Stimulated activated CD4-positive, alpha-beta T cell treated with anti-CD3 and anti-CD28 coated beads, TNF-alpha, amount 100 ng/mL, for 4 hours (primary cell): ENCODE measurements around the gene PERCC1.
"Not testable (repeated sequence)": the region's sequence is repeated elsewhere in the genome, so short reads cannot be mapped to it uniquely, and the experiment has no call there.

ENCODE experiments used
- DNase-seq, 3 experiments: peaks; one replicate each; pipeline ENCODE4 v3.0.0-alpha.2; 2020; ENCODE audit warnings: low read depth in 3 of 3

The PERCC1 gene

DNA sequence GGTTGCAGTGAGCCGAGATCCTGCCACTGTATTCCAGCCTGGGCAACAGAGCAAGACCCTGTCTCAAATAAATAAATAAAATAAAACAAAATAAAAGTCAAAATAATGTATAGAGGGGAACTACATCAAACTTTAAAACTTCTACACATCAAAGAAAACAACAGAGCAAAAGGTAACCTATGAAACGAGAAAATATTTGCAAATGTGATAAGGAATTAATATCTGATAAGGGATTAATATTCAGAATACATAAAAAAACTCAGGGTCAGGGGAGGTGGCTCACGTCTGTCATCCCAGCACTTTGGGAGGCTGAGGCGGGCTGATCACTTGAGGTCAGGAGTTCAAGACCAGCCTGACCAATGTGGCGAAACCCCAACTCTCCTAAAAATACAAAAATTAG is 38.3 kb downstream of the PERCC1 start:
- DNase-seq = not testable (repeated sequence)

DNA sequence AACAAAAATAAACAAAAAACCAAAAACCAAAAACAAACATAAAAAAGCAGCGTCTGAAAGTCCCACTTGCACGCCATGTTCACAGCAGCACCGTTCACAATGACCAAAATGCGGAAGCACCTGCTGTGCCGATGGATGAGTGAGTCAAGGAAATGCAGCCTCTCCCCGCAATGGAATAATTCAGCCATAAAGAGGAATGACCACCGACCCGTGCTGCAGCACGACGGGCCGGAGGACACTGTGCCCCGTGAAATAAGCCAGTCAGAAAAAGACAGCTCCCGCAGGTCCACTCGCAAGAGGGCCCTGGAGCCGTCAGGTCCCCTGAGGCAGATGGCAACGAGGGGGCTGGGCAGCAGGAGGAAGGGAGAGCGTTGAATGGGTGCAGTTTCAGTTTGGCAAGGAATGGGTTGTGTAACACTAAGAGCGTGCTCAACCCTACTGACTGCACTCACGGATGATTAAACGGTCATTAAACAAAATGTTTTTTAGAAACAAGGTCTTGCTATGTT is 38.9 kb downstream of the PERCC1 start:
- no peak for DNase-seq

DNA sequence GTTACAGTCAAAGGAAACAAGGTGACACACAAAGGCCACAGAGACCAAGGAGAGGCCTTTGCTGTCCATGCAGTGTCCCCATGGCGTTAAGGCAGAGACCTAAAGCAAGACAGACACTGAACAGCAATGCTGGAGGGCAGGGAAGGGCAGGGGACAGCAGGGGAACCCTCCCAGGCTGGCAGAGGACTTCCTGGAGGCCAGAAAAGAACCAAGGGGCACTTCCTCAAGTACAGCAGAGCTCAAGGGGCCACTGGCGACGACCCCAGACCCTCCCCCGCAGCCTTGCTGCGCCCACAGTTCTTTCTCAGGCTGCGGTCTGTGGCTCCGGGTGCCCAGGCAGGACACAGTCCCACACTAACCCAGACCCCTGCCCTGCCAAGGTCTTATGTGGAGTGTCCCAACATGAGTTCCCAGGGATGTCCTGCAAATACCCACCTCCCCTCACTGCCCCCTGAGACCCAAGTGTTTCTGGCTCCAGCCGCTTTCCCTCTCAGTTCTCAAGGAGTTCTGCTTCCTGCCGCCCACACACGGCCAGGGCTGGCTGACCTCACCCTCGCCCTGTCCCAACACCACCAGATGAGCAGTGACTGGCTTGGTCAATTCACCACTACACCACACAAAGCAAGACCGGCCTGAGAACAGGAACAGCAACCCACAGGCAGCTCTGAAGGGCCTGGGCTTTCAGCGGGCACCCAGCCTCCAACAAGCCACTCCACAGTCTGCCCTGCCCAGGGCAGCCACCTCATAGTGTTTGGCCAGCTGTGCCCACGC is 39.8 kb downstream of the PERCC1 start:
- DNase-seq = no peak

GRCh38 chr16:1471569-1472194 is 40.8 kb downstream of the PERCC1 start:
- DNase-seq = no peak

DNA sequence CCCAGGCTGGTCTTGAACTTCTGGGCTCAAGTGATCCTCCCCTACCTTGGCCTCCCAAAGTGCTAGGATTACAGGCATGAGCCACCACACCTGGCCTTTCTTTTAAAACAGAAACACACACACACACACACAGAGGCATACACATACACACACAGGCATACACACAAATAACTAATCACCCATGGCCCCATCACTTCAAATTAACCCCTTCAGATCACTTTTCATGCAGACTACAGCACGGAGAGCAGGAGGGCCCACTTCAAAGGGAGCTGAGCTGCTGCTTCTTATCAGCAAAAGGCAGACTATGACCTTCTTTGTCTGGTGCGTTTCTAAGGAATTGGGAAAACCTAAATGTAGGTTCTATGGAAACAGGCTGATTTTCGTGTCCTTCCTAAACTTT is 42.1 kb downstream of the PERCC1 start:
- DNase-seq = no peak

DNA sequence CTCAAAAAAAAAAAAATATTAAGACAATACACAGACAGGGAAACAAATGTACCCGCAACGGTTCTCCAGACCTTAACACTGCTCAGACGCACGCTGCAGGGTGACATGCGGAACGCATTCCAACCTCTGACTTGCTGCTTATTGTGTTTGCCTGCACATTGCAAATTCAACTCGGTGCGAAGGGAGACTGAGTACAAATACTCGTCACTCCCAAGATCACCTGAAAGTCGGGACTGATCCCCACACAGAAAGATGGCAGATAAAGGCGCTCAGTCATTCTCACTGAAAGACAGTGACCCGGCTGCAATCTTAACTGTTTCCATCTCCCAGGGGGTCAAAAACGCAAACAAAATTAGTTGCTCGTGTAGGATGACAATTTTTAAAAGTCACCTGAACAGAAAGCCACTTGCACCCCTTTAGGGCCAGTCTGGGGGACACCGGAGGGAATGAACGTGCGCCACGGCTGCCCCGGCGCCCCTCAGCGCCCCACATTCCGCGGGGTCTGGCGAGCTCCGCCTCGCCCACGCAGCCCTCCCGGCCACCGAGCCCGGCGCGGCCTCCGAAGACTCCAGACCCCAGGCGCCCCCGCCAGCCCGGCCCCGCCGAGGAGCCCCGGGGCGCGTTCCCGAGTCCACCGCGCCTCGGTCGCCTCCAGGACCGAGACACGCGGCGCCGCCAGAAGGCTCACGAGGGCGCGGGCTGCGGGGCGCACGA is 43.4 kb downstream of the PERCC1 start:
- no peak for DNase-seq

DNA sequence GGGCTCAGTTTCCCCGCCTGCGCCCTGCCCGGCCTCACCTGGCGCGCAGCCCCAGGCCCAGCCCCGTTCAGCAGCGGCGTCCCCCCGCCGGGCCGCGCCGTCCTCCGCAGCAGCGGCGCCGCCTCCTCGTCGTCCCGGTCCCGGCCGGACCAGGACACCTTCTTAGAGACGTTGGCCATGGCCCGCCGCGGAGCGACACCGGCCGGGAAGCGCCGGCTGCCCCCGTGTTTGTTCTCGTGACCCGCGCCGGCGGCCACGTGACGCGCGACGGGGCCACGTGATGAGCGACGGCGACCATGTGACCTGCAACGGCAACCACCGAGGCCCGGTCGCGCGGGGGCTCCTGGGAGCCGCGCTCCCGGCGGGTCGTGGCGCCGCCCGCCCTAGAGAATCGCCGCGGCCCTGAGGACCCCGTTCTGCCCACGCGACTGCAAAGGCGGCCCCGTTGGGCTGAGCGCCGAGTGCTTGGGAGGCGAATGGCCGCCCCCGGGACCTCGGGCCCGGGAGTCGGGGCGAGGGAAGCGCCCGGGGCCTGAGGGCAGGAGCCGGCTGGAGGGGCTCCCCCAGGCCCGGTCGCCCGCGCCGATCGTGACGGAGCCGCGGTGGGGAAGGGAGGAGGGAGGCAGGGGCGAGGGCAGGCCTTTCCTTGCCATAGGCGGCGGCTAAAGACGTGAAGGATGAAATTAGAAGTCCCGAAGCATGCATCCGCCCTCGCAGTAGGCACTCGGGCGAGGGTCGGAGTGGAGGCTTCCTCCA is 44.1 kb downstream of the PERCC1 start, which contains the start of gene CLCN7:
TSS of gene CLCN7 (minus strand) at position 233 of the 756 bp plus-strand sequence. CDS start at position 179, 54 bp downstream.
- DNase-seq = peak; percentile 78 to 86 (median 79)

DNA sequence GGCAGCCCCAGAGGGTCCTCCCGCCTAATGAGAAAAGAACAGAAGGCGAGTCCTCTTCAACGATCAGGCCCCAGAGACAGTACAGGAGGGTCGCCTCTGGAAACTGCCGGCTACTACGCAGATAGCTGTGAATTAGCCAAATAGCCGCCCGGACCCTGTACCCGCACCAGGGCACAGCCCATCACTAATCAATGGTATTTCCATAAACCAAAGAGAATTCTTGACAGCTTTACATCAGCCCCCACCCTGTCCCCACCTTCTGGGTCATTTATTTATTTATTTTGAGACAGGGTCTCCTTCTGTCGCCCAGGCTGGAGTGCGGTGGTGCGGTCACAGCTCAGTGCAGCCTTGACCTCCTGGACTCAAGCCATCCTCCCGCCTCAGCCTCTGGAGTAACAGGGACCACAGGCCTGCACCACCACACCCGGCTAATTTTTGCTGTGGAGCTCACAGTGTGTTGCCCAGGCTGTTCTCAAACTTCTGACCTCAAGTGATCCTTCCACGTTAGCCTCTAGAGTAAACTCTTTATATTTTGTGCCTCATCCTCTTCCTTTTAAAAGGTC is 44.8 kb downstream of the PERCC1 start:
- no peak for DNase-seq

DNA sequence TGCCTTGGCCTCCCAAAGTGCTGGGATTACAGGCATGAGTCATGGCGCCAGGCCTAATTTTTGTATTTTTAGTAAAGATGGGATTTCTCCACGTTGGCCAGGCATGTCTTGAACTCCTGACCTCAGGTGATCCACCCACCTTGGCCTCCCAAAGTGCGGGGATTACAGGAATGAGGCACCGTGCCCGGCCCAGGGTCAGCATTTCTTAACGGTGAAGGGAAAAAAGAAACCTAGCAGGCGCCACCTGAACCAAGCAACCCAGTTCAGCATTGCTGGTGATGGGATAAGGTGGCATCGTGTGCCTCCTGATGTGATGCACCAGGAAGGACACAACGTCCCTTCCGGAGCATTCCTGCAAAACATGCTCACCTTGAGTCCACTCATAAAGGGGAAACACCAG is 46.2 kb downstream of the PERCC1 start:
- DNase-seq = no peak

DNA sequence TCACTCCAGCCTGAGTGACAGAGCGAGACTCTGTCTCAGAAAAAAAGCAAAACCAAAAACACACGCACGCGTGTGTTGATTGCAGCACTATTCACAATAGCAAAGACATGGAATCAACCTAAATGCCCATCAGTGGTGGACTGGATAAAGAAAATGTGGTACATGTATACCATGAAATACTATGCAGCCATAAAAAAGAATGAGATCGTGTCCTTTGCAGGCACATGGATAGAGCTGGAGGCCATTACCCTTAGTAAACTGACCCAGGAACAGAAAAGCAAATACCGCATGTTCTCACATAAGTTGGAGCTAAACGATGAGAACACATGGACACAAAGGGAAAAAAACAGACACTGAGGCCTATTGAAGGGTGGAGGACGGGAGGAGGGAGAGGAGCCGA is 48.1 kb downstream of the PERCC1 start:
- not testable (repeated sequence) for DNase-seq

DNA sequence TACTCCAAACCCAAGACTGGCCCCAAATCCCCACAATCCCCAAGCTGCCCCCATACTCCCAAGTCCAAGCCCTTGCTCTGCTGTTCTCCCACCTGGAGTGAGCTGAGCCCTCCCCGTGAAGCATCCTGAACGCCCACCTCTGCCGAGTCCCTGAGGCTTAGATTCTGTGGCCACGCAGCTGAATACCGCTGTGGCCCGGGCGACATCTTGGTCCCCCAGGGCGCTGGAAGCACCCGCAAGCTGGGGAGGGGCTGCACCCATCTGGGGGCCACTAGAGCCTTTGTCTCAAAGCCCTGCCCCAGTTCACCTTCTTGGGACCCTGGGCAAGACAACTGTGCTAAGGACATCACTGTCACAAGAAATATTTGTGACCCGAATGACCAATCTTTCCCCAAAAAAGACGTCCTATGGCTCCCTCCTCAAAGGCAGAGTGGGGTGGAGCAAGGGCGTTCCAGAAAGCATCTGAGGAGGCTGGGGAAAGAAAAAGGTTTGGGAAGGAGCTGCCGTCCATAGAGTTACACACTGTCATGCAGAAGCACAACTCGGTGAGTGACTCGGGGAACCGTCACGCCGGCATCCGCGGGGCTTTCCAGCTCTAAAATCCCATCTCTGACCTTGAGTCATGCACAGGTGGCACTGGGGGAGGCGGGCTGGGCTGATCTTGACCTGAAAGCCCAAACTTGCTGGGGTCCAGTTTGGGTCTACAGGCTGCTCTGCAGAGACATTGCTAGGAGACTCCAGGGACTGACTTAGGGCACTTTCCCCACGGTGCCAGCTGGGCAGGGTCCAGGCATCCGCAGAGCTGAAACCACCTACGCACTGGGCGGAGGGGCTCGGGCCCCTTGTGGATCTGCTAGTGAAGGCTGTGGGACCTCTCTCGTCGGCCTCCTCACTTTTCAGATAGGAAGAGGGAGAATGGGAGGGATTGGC is 51.3 kb downstream of the PERCC1 start:
- no peak for DNase-seq
